Loucy (cell line): ENCODE data around the gene ZDHHC22.

Experiments used
- EZH2phosphoT487 ChIP-seq: fragments of 200-600 bp; IDR thresholded peaks from 2 replicates; pipeline ENCODE4 v1.6.1; 2018; ENCODE audit warnings: antibody characterized with exemption, mild to moderate bottlenecking, moderate library complexity, borderline replicate concordance
- TF ChIP-seq, protein P1 (sequence below): fragments of 200-600 bp; sonication (generic); conservative IDR thresholded peaks from 2 replicates; pipeline ENCODE4 v1.5.1; 2014; ENCODE audit warnings: mild to moderate bottlenecking, antibody characterized with exemption, low read length

DNA sequence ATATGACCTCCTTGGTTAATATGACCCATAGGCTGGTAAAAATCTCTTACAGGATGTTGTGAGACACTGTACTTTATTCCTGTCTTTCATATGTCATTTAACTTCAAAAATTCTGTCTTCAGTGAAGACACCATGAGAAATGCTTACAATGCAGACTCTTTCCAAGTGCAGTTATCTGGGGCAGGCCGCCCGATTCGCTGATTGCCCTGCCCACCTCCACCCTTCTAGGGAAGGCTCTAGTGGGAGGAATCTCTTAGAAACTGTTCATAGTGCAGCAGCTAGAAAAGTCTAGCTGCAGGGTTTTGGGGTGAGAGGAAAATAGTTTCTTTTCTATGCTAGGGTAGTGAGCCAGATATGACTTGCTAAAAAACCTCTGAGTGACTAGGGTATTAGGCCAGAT lies 58.5 kb downstream of the ZDHHC22 start:
- TF ChIP-seq, protein P1, sequence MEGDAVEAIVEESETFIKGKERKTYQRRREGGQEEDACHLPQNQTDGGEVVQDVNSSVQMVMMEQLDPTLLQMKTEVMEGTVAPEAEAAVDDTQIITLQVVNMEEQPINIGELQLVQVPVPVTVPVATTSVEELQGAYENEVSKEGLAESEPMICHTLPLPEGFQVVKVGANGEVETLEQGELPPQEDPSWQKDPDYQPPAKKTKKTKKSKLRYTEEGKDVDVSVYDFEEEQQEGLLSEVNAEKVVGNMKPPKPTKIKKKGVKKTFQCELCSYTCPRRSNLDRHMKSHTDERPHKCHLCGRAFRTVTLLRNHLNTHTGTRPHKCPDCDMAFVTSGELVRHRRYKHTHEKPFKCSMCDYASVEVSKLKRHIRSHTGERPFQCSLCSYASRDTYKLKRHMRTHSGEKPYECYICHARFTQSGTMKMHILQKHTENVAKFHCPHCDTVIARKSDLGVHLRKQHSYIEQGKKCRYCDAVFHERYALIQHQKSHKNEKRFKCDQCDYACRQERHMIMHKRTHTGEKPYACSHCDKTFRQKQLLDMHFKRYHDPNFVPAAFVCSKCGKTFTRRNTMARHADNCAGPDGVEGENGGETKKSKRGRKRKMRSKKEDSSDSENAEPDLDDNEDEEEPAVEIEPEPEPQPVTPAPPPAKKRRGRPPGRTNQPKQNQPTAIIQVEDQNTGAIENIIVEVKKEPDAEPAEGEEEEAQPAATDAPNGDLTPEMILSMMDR: no peak
- no peak for TF ChIP-seq EZH2phosphoT487
